NCI-H1417 (cell line): ENCODE measurements around the gene PYGB.
A peak's percentile ranks its signal among the peaks of the same experiment; 100 is the strongest.
"Not testable (repeated sequence)": the region's sequence is repeated elsewhere in the genome, so short reads cannot be mapped to it uniquely, and the experiment has no call there.

Source experiments
- DNase-seq, 3 experiments: peaks; one replicate each; lab custom pipeline; 2025; lab: John Stamatoyannopoulos, UW

Gene PYGB

DNA sequence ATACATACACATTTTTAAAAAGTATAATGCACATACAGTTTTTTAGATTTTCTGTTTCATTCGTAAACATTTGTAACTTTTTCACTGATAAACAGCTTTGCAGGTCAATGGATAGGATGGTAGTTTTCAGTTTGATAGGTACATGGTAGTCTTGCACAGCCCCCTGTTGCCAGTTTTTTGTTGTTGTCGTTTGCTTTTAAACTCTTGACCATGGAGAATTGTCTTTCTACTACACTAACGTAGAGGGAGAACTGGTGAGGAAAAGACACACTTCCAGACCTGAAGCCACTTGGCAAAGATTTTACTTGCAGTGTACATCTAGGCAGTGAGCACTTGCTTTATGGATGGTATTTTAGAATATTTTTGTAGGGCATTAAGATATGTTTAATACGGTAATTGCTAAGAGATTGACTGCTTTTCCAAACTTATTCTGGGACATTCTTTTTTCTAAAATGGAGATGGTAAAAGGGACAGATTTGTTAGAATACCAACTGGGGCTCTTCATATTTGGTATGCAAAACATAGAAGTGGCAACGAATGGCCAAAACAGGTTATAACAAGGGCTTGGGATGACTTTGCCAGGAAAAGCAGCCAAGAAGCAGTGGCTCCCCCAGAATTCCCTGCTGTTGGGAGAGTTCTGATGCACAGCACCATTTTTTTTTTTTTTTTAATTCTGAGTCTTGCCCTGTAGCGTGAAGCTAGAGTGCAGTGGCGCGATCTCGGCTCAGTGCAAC is 1.5 kb downstream of the PYGB start:
- DNase-seq: peak in 1 of 3 experiments; percentile 43

DNA sequence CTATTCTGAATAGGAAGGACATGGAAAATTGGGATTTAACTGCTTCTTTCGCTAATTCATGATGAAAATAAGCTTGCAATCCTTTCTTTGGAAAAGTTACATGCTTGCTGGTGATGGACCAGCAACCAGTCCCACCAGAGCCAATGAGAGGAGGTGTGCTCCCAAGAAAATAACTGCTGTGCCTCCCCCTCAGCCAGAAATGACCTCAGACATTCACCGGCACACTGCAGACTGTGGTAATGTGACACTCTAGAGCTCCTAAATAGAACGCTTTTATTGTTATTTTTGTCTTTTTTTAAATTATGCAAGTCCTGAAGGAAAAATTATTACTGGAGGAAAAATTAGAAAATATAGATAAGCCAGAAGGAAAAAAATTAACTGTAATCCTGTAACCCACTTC is 2.6 kb downstream of the PYGB start:
- DNase-seq: no peak

- no peak for DNase-seq
Observed at GRCh38 chr20:25251019-25251418, 3.1 kb downstream of the PYGB start.

DNA sequence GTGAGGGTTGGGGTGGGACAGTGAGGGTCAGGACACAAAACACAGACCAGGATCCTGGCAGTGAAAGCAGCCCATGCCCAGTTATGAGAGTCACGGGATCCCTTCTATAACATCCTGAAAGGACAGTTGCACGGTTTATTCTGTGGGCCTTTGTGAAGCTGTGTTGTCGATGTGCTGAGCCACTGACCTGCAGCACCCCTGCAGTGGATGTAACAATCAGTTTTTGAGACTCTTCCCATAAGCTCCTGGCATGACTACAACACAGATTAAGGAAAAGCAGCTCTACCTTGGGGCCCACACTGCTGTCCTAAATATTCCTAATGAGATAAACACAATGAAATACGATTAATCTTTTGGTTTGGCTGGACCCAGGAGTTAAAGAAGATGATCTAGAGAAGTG is 3.7 kb downstream of the PYGB start:
- no peak for DNase-seq

- DNase-seq: no peak
Observed at GRCh38 chr20:25252230-25252651, 4.4 kb downstream of the PYGB start.

DNA sequence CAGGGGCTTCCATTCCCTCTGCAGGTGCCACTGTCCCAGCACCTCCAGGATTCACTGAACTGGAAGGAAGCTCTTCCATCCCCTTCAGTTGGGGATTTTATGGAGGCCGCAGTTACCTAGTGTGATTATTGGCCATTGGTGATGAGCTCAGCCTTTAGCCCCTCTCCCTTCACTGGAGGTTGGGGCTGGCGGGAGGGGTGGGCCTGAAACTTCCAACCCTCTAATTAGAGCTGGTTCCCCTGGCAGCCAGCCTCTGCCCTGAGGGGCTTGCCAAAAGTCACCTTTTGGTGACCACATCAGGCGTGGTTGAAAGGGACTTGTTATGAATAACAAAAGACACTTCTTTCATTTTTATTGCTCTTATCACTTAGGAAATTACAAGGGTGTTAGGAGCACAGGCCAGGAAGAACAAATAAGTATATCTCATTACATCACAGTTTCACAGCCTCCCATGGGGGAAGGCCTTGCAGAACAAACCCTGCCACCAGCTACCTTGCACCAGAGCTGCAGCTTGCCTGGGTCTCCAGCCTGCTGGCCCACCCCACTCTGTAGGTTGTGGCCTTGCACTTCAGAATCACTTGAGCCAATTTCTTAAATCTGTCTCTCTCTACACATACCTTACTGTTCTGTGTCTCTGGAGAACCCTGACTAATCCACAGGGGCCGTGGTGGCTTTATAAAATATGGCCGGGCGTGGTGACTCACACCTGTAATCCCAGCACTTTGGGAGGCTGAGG is 5.0 kb downstream of the PYGB start:
- peak in 2 of 3 experiments; percentile 61 to 89 for DNase-seq

DNA sequence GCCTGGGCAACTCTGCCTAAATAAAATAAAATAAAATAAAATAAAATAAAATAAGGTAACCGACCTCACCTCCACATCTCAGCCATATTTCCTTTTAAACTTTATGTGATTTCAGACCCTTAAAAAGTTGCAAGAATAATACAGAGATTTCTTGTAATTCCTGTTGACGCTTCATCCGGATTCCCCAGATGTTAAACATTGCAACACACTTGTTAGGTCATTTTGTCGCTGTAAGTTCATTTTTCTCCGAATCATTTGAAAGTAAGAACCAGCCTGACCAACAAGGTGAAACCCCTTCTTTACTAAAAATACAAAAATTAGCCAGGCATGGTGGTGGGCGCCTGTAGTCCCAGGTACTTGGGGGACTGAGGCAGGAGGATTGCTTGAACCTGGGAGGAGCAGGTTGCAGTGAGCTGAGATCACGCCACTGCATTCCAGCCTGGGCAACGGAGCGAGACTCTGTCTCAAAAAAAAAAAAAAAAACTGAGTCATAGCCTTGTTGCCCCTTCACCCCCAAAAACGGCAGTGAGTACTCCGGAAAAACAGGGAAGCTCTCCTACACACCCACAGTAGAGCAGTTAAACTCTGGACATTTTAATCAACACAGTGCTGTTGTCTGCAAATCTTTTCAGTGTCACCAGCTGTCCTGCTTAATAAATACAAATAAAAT is 5.9 kb downstream of the PYGB start:
- DNase-seq: no peak

DNA sequence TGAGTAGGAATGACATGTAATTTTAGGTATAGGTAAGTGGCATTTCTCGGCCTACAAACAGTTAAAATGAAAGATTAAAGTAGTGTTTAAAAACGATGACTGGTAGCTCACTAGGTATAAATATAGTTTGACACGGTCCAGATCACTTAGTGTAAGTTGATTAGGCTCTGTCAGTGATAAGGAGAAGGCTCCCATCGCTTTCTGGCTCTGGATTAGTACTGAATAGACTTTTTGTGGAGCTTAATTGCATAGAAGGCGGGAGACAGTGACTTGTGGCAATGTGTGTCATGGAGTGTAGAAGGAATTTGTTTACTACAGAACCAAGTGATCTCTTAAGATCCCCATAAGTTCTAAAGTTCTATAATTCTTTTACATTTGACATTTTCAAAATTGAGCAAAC is 6.7 kb downstream of the PYGB start:
- no peak for DNase-seq

- DNase-seq: no peak
Observed at GRCh38 chr20:25254986-25255680, 7.2 kb downstream of the PYGB start.

GRCh38 chr20:25256226-25256859 is 8.5 kb downstream of the PYGB start:
- DNase-seq: no peak

GRCh38 chr20:25257130-25257529 is 9.2 kb downstream of the PYGB start:
- no peak for DNase-seq

DNA sequence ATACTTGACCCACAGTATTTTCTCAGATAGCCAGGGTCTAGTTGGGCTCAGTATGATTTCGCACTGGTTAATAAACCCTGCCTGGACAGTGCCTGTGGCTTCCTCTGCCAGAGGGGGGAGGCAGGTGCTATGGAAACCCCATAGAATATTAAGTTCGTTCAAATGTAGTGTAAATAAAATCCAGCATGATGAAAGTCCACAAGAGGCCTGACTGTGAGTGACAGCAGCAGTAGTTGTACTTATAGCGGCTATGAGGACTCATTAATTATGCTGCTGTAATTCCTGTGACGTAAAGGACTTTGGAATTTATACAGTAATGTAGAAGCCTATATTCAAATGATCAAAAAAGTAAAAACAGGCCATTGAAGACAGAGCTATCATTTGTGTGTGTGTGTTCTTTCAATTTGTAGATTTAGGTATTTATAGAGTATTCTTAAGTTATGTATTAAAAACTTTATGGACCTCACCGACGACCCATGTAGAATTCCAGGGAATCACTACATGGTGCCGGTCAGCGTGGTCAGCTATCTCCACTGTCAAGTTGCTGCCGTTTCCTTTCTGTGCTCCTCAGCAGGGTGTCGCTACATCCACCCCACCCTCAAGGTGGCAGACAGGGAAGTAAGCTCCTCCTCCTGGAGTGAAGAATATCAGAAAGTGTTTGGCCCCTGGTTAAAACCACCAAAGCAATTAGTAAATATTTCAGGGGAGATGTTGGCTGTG is 10.0 kb downstream of the PYGB start:
- DNase-seq: peak in 1 of 3 experiments; percentile 63

- no peak for DNase-seq
Observed at GRCh38 chr20:25258476-25258805, 10.6 kb downstream of the PYGB start.

GRCh38 chr20:25258828-25259227 is 10.9 kb downstream of the PYGB start:
- DNase-seq: no peak

- DNase-seq: no peak
Observed at GRCh38 chr20:25259358-25259757, 11.5 kb downstream of the PYGB start.

DNA sequence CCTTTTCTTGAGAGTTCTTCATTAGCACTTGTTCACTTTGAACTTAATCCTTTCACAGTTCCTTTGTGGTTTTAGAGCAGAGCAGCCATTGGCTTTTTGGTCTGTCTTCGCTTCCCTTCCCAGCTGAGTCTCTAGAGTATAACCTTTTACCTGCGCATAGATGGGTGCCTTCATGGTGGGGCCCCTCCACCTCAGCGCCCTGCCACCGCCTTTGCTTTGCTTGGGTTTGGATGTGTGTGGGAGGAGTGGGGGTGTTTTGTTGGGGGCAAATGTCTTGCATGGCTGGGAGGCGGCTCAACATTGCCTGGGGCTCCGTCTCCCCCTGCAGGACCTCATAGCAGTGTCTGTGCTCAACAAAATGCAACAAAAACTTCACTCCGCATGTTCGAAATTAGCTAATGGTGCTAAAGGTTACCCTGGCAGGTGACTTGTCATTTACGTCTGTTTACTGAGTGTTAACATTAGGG is 11.9 kb downstream of the PYGB start:
- no peak for DNase-seq

GRCh38 chr20:25260770-25261437 is 13.0 kb downstream of the PYGB start:
- not testable (repeated sequence) for DNase-seq

DNA sequence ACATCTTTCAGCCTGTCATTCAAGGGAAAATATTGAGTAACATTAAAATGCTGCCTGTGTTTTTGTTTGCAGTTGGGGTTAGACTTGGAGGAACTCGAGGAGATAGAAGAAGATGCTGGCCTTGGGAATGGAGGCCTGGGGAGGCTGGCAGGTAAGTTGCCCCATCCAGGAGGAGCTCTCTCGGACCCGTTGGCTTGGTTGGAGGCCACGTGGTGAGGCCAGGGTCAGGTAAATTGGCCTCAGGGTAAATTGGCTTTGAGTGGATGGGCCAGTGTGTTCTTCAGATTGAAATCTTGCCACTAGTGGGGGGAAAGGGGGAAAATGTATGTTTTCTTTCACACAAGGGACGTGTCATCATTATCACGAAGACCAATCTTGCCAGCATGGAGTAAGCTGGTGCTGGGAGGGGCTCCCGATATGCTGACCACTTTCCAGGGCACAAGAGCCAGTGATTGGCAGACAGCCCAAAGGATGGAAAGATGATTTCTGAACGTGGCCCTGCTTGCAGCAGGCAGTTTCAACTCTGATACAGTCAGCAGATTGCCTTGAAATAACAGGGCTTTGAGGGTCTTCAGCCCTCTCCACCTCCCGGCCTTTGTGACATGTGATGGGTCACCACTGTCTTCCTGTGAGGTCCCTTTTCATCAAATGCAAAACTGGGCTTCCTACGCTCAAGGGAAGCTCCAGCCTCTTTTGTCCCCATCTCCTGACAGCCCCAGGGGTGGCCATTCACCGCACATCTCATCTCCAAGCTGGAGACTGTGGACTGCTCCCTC is 21.4 kb downstream of the PYGB start:
- no peak for DNase-seq

GRCh38 chr20:25269833-25270170 is 21.9 kb downstream of the PYGB start:
- DNase-seq: no peak

DNA sequence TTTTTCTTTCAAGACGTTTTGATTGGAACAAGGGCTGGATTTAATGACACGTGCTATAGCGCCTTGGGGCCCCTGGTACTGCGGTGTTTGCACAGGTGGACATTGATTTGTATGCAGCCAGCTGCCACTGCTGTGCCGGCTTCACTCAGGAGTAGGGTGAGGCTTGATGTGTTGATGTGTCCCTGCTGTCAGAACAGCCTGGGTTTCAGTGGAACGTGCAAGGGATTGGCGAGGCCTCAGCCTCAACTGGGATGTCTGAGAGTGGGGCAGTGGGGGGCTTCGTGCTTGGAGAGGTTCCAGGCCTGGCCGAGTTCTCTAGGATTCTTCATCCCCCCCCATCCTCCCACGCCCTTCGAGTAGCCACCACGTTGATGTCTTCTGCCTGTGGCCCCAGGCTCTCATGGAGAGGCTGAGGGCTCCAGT is 23.0 kb downstream of the PYGB start:
- peak; percentile 24 to 91 (median 68) for DNase-seq
